Lung (tissue), 12 donors: ENCODE data around the gene PAH. TPM values are rescaled to one million over a fixed set of nuclear protein-coding genes. Genes with fewer than 3 reads are reported as not detected.

Source experiments
- ATAC-seq: fragments of 200-7000 bp; cut with Tn5 transposase; one replicate; pipeline ENCODE4 v1.9.1; 2020; ENCODE audit warnings: moderate number of reproducible peaks; ENCODE audit not compliant: insufficient read depth, low FRiP score
- DNase-seq, 3 donors: peaks; one replicate each; pipeline ENCODE4 v3.0.0-alpha.2; 2013 to 2017
- H3K27ac ChIP-seq, 2 donors: one replicate each; pipeline ENCODE4 v1.5.1; 2013; ENCODE audit warnings: mild to moderate bottlenecking in 2 of 2, moderate library complexity in 2 of 2, control low read depth in 1 of 2, inconsistent platforms in 1 of 2, low read depth in 1 of 2, low read length in 1 of 2
- H3K27me3 ChIP-seq, 3 donors: one replicate each; pipeline ENCODE4 v1.5.1; 2013; ENCODE audit warnings: low read length in 2 of 3; ENCODE audit not compliant: control insufficient read depth in 3 of 3, insufficient read depth in 3 of 3
- H3K36me3 ChIP-seq, 4 donors: one replicate each; pipeline ENCODE4 v1.5.1; 2013; ENCODE audit warnings: low read length in 4 of 4, mild to moderate bottlenecking in 1 of 4, moderate library complexity in 1 of 4; ENCODE audit not compliant: control insufficient read depth in 4 of 4, insufficient read depth in 4 of 4
- H3K4me1 ChIP-seq, 5 donors: one replicate each; pipeline ENCODE4 v1.5.1; 2013; ENCODE audit warnings: low read length in 5 of 5, mild to moderate bottlenecking in 2 of 5, moderate library complexity in 1 of 5; ENCODE audit not compliant: control insufficient read depth in 5 of 5, insufficient read depth in 5 of 5
- H3K4me3 ChIP-seq: one replicate; pipeline ENCODE4 v1.5.1; 2013; ENCODE audit warnings: mild to moderate bottlenecking, control low read depth, moderate library complexity
- H3K9ac ChIP-seq, 2 donors: one replicate each; pipeline ENCODE4 v1.5.1; 2013; ENCODE audit warnings: low read length in 2 of 2, control low read depth in 1 of 2; ENCODE audit not compliant: insufficient read depth in 1 of 2
- H3K9me3 ChIP-seq, 4 donors: one replicate each; pipeline ENCODE4 v1.5.1; 2013; ENCODE audit warnings: low read length in 3 of 4, mild to moderate bottlenecking in 1 of 4, moderate library complexity in 1 of 4; ENCODE audit not compliant: control insufficient read depth in 4 of 4, insufficient read depth in 3 of 4
- CTCF ChIP-seq: IDR thresholded peaks from 2 replicates; pipeline ENCODE4 v1.5.1; 2012; ENCODE audit warnings: mild to moderate bottlenecking; ENCODE audit errors: control extremely low read depth, extremely low read depth
- WGBS, 2 donors: extraction: QIAGEN DNeasy Blood & Tissue Kit; methylation state at CpG; one replicate each; pipeline ENCODE4 v1.1.7; 2013; 5-methylcytosine and 5-hydroxymethylcytosine counted together
- polyA plus RNA-seq, 2 donors: library from polyadenylated mRNA; stranded (reverse); fragments of 200-250 nt; gene quantifications; one replicate each; pipeline ENCODE4 v1.2.1, GENCODE V29; 2013
- total RNA-seq, 2 donors: library from RNA; depleted of rRNA in 1 of 2; stranded (reverse); fragments of >200 nt in 1 of 2; gene quantifications; one replicate each; pipeline ENCODE4 v1.2.1, GENCODE V29; 2014 to 2021
- donor health status: control.
- donor health status: control.
- donor health status: Bipolar disorder and iron deficiency.
- donor health status: healthy.
- donor health status: DM: yes; HTN: yes; CAD: no.

Gene PAH
- total and polyA plus RNA-seq, 4 donors: 0.06 to 0.64 (median 0.57) TPM; not detected in 1

DNA sequence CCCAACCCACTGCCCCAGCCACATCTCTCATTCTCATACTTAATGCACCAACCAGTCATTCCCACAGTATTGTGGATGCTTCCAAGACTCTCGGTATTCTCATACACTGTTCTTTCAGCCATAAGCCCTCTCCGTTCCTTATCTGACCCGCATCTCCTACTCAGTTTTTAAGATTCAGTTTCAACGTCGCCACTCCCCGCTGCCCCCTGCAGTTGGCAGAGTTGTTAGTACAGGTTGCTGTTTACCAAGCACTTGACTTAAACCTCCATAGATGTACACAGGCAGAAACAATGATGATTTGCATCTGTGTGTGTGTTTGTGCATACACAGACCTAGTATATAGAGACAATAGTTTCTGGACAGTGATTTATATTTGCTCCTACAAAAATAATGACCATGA, 40.2 kb downstream of the PAH start:
- Histone ChIP-seq H3K4me3 (no peak overlapping the region), H3K4me1 (no peaks in the 10 kb centered on the region), H3K9me3 (no peaks in the 10 kb centered on the region), H3K27ac (no peak overlapping the region), H3K9ac (no peak overlapping the region), H3K36me3 (no peaks in the 10 kb centered on the region), H3K27me3 (no peaks in the 10 kb centered on the region)
- no peak for TF ChIP-seq CTCF
- ATAC-seq (no peak), DNase-seq (no peak)
- WGBS, 2 donors: 53 to 71% methylated on average over 6 of the region's 6 CpGs

GRCh38 chr12:102874819-102875218, 42.2 kb downstream of the PAH start:
- Histone ChIP-seq H3K4me3 (no peak overlapping the region), H3K36me3 (no peaks in the 10 kb centered on the region), H3K27me3 (no peaks in the 10 kb centered on the region), H3K9ac (no peak overlapping the region), H3K9me3 (peaks cover 0 to 2% (median 0%) of the 10 kb centered on the region in 4 donors), H3K4me1 (no peaks in the 10 kb centered on the region), H3K27ac (no peak overlapping the region)
- no peak for DNase-seq
- WGBS, 2 donors: 58 to 77% methylated on average over 9 of the region's 9 CpGs
- no peak for ATAC-seq
- no peak for TF ChIP-seq CTCF

DNA sequence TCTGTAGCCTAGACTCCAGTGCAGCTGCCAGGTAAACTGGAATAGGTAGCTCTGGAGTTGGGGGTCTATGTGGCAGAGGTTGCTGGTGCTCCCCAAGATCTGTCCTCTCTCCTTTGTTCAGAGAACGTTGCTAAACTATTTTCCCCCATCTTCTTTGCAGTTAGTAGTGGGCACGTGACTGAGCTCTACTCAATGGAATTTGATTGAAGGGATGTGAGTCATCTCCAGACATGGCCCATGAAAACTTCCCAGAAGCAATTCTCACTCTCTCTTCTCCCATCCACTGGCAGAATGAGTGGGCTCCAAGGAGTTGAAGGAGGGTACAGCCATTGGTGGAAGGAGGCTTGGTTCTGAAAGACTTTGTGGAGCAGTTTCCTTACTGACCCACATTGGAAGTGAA, 44.0 kb downstream of the PAH start:
- H3K27me3 ChIP-seq: no peaks in the 10 kb centered on the region
- no peak for ATAC-seq
- 70 to 72% methylated on average over 2 of the region's 2 CpGs for WGBS, 2 donors

More for the DNA sequence above, 44.0 kb downstream of the PAH start:
- H3K4me1 ChIP-seq: peaks cover 0 to 2% (median 0%) of the 10 kb centered on the region in 5 donors
- H3K9ac ChIP-seq: no peak overlapping the region
- TF ChIP-seq CTCF: no peak
- DNase-seq: no peak
- peaks cover 0 to 2% (median 0%) of the 10 kb centered on the region in 4 donors for H3K9me3 ChIP-seq
- no peak overlapping the region for H3K4me3 ChIP-seq
- no peak overlapping the region for H3K27ac ChIP-seq
- H3K36me3 ChIP-seq: no peaks in the 10 kb centered on the region
